H1 (cell line): ENCODE data around the gene ADGRG2. TPM values are rescaled to one million over a fixed set of nuclear protein-coding genes. Genes with fewer than 3 reads are reported as not detected.

Experiments used
- CBX8 ChIP-seq: fragments of 300-800, 300-1000 bp; sonication (generic); IDR thresholded peaks from 2 replicates; pipeline ENCODE4 v1.7.1; 2016; ENCODE audit warnings: low read depth, low read length, borderline replicate concordance
- JUND ChIP-seq: IDR thresholded peaks from 2 replicates; pipeline ENCODE4 v1.6.1; 2011; ENCODE audit warnings: mild to moderate bottlenecking, improper control_type of control experiment, low read length
- MAFK ChIP-seq: IDR thresholded peaks from 2 replicates; pipeline ENCODE4 v1.6.1; 2012; ENCODE audit warnings: low read depth, mild to moderate bottlenecking, improper control_type of control experiment, low read length
- polyA plus RNA-seq, 7 experiments: library from polyadenylated mRNA; depleted of rRNA in 3 of 7; stranded (reverse) in 5 of 7; unstranded in 2 of 7; fragments of >200 nt in 5 of 7; fragments of 200-250 nt in 2 of 7; gene quantifications; 1 replicate in 5 of 7; 2 replicates in 1 of 7; 4 replicates in 1 of 7; pipeline versions ENCODE4 v1.2.1 to v1.2.3, GENCODE V29; 2011 to 2013; ENCODE audit warnings: missing spikeins in 2 of 7, mixed read lengths in 2 of 7
- total RNA-seq: library from RNA; stranded (reverse); fragmentation: NEBNext Ultra II Directional; extraction: Animal tissue kit (Norgen Biotek cat#: 25700); gene quantifications from 2 replicates; pipeline ENCODE4 v1.2.1, GENCODE V29; 2021
- TF ChIP-seq, protein P1 (sequence below): IDR thresholded peaks from 2 replicates; pipeline ENCODE4 v1.6.1; 2011; ENCODE audit warnings: low read length, improper control_type of control experiment

ADGRG2 gene
- total and polyA plus RNA-seq, 2 of the 8 experiments (the other 6 are each of a cell fraction or from before 2014, with no cell fraction given), result 8.9 to 13.3 TPM

DNA sequence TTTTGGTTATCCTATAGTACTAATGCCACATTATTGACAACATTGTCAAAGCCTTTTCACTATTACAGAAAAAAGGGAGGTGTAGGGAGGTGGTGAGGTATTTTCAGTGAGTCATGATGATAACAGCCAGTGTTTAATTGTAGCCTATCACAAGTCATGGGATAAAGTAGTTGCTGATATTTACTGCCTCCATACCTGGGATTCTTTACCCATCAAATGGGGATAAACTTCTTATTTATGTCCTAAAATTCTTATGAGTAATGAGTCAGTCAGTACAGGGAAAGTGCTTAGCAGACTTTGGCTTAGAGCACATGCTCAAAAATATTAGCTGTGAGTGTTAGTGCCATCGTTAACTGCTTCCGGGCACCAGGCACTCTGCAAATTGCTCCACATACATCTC is 25.7 kb downstream of the ADGRG2 start (continued):
- no peak for TF ChIP-seq MAFK
- no peak for TF ChIP-seq JUND
- TF ChIP-seq, protein P1, sequence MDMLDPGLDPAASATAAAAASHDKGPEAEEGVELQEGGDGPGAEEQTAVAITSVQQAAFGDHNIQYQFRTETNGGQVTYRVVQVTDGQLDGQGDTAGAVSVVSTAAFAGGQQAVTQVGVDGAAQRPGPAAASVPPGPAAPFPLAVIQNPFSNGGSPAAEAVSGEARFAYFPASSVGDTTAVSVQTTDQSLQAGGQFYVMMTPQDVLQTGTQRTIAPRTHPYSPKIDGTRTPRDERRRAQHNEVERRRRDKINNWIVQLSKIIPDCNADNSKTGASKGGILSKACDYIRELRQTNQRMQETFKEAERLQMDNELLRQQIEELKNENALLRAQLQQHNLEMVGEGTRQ, result no peak
- TF ChIP-seq CBX8, result no peak
